PFSK-1 (cell line): ENCODE data around the gene MTUS2.

Experiments
- FOXP2 ChIP-seq: optimal IDR thresholded peaks from 2 replicates; pipeline ENCODE3; 2011; ENCODE audit warnings: borderline replicate concordance, control low read depth, inconsistent platforms; ENCODE audit not compliant: insufficient read depth; ENCODE audit errors: extremely low read length, extremely low read depth
- POLR2AphosphoS5 ChIP-seq: IDR thresholded peaks from 2 replicates; pipeline ENCODE4 v1.6.1; 2012; ENCODE audit warnings: low read depth, mild to moderate bottlenecking, control low read depth, low read length, moderate library complexity
- SIN3A ChIP-seq: IDR thresholded peaks from 2 replicates; pipeline ENCODE4 v1.6.1; 2012; ENCODE audit warnings: mild to moderate bottlenecking, low read length, moderate library complexity, borderline replicate concordance; ENCODE audit not compliant: insufficient read depth
- TAF1 ChIP-seq: IDR thresholded peaks from 2 replicates; pipeline ENCODE4 v1.6.1; 2012; ENCODE audit warnings: low read length, control low read depth, borderline replicate concordance; ENCODE audit not compliant: insufficient read depth

DNA sequence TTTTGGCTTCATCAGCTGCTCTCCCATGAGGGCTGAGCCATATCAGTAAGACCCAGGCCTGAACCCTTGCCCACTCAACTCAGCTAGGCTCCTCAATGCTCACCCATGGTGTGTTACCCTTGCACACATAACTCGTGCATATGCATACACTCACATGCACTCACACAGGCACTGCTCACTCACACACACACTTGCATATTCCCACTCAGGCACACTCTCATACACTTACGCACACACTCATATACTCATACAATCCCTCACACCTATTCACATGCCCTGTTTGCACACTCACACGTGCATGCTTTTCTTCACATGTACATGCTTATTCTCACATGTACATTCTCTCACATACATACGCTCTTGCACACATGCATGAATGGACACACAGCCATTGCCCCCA is 681.5 kb downstream of the MTUS2 start:
- TF ChIP-seq POLR2AphosphoS5, result no peak
- TF ChIP-seq TAF1, result no peak
- no peak for TF ChIP-seq SIN3A
- TF ChIP-seq FOXP2, result no peak
